Aorta (tissue), 5 donors: ENCODE measurements around the gene CLMN. TPM values are rescaled to one million over a fixed set of nuclear protein-coding genes. Genes with fewer than 3 reads are reported as not detected.

Experiments
- ATAC-seq: fragments of 200-7000 bp; cut with Tn5 transposase; one replicate; pipeline ENCODE4 v1.9.1; 2022; ENCODE audit warnings: moderate library complexity; ENCODE audit not compliant: low FRiP score
- DNase-seq, 2 donors: peaks; one replicate each; pipeline ENCODE4 v3.0.0-alpha.2; 2020
- H3K27ac ChIP-seq, 2 donors: one replicate each; pipeline ENCODE4 v1.5.1; 2013; ENCODE audit warnings: low read length in 2 of 2, mild to moderate bottlenecking in 2 of 2, moderate library complexity in 2 of 2, control low read depth in 1 of 2, inconsistent platforms in 1 of 2, low read depth in 1 of 2
- H3K27me3 ChIP-seq, 2 donors: one replicate each; pipeline ENCODE4 v1.6.1; 2013; ENCODE audit warnings: control low read depth in 1 of 2, low read length in 1 of 2, mild to moderate bottlenecking in 1 of 2, moderate library complexity in 1 of 2; ENCODE audit not compliant: insufficient read depth in 2 of 2, control insufficient read depth in 1 of 2
- H3K36me3 ChIP-seq, 2 donors: one replicate each; pipeline ENCODE4 v1.6.1; 2013; ENCODE audit warnings: control low read depth in 1 of 2, low read length in 1 of 2, mild to moderate bottlenecking in 1 of 2; ENCODE audit not compliant: insufficient read depth in 2 of 2, control insufficient read depth in 1 of 2
- H3K4me1 ChIP-seq, 2 donors: one replicate each; pipeline ENCODE4 v1.6.1; 2013; ENCODE audit warnings: low read length in 2 of 2, control low read depth in 1 of 2, mild to moderate bottlenecking in 1 of 2, moderate library complexity in 1 of 2; ENCODE audit not compliant: insufficient read depth in 2 of 2, control insufficient read depth in 1 of 2
- H3K4me3 ChIP-seq, 2 donors: one replicate each; pipeline ENCODE4 v1.5.1; 2013; ENCODE audit warnings: low read length in 2 of 2, control low read depth in 1 of 2, mild to moderate bottlenecking in 1 of 2
- H3K9me3 ChIP-seq: one replicate; pipeline ENCODE4 v1.6.1; 2013; ENCODE audit warnings: mild to moderate bottlenecking, low read length; ENCODE audit not compliant: control insufficient read depth
- WGBS, 2 donors: extraction: QIAGEN DNeasy Blood & Tissue Kit; methylation state at CpG; one replicate each; pipeline ENCODE4 v1.1.7; 2013; 5-methylcytosine and 5-hydroxymethylcytosine counted together
- intact Hi-C, 2 donors: fragments of 100-400 bp; cut with DNase I; formaldehyde crosslinking; loops; one replicate each; pipeline versions ENCODE4 v1.14.2 to v1.15.0; 2022
- polyA plus RNA-seq, 2 donors: library from polyadenylated mRNA; stranded (reverse); fragments of 200-250 nt; gene quantifications; one replicate each; pipeline ENCODE4 v1.2.3, GENCODE V29; 2013
- total RNA-seq, 2 donors: library from RNA; stranded (reverse); fragmentation: NEBNext Ultra II Directional; extraction: Animal tissue kit (Norgen Biotek cat#: 25700); gene quantifications; one replicate each; pipeline ENCODE4 v1.2.1, GENCODE V29; 2021
- donor health status: healthy with polysubstance abuse.
- donor health status: Bipolar disorder and iron deficiency.
- donor health status: DM: no; HTN: no; CAD: no.
- donor health status: DM: no; HTN: no; CAD: no.
- donor health status: DM: yes; HTN: yes; CAD: no.

The CLMN gene
- total and polyA plus RNA-seq, 4 donors, result 3.9 to 18.3 (median 11.0) TPM

DNA sequence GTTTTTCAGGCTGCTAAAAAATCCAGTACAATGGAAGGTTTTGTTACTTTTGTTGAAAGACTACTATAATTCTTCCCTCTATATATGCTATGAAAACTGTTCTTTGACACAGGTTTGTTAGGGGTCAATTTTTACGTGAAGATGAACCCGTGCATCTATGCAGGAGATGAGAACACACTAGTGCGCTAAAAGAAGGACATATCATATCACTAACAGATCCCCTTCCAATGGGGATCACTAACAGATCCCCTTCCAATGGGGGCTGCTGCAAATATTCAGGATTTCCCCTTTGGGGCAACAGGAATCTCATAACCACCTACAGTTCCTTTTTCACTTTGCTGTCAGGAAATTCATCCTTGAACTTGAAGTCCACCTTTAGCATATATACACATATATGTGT, 75.1 kb downstream of the CLMN start:
- H3K27me3 ChIP-seq, result no peaks in the 10 kb centered on the region
- H3K4me1 ChIP-seq, result no peaks in the 10 kb centered on the region
- no peaks in the 10 kb centered on the region for H3K9me3 ChIP-seq
- intact Hi-C loops, result no loop called here
- H3K27ac ChIP-seq, result no peak overlapping the region
- ATAC-seq (no peak), DNase-seq (no peak)
- 90 to 92% methylated on average over 3 of the region's 3 CpGs for whole genome bisulfite sequencing, 2 donors
- H3K4me3 ChIP-seq, result no peak overlapping the region
- no peaks in the 10 kb centered on the region for H3K36me3 ChIP-seq

DNA sequence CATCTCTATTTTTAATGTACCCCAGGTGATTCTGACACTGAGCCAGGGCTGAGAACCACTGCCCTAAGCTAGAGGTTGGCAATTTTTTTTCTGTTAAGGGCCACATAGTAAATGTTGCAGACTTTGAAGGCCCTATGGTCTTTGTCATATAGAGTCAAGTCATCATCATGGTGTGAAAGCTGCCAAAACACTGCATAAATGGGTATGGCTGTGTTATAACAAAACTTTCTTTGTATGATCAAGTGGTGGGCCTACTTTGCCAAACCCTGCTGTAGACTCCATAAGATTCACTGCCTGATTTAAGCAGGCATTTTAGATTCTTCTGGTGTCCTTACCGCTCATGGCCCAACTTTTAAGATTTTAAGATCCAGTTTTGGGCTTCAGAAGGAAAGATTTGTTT, 76.8 kb downstream of the CLMN start:
- no peak overlapping the region for H3K27ac ChIP-seq
- intact Hi-C loops, result no loop called here
- no peak for ATAC-seq
- H3K4me3 ChIP-seq, result no peak overlapping the region
- no peak for DNase-seq
- no peaks in the 10 kb centered on the region for H3K9me3 ChIP-seq
- 95 to 96% methylated on average over 1 of the region's 1 CpG for WGBS, 2 donors
- H3K36me3 ChIP-seq, result no peaks in the 10 kb centered on the region
- H3K27me3 ChIP-seq, result no peaks in the 10 kb centered on the region
- no peaks in the 10 kb centered on the region for H3K4me1 ChIP-seq

DNA sequence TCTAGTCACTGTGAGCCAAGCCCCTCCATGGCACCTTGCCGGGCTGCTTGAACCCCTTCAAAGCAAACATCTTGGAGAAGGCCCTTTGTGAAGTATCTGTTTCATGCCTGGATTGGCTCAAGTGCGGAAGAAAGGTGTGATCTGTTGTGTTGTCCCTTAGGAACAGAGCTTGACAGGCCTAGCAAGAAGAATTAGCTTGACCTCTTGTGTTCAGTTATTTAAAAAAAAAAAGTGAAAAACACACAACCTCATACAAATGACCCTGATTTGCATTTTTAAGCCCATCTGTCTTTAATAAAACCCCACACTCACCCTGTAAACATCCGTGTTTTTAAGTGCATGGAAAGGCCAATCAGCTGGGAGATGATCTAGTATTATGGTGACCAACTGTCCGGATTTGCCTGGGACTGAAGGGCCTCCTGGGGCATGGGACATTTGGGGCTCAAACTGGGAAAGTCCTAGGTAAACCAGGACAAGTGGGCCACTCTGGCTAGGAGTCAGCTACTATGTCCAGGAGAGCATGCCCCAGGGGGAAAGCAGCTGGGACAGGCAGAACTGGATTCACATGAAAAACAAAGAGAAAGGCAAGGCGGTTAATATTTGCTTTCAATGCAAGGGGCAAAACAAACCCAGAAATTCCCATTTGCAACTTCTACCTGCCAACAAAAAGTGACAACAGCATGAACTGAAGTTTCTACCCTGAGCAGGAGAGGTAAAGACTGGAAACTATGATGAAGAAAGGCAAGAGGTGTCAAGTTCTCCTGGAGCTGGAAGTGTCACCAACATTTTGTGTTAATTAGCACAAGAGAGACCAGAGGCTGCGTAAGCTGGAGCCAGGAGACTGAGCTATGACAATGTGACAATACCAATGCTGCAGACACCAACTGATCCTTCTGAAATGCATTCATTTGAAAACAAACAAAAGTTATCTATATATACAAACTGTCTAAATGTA, 78.6 kb downstream of the CLMN start:
- no peak overlapping the region for H3K4me3 ChIP-seq
- H3K27me3 ChIP-seq, result no peaks in the 10 kb centered on the region
- H3K4me1 ChIP-seq, result no peaks in the 10 kb centered on the region
- no peak overlapping the region for H3K27ac ChIP-seq
- 84 to 87% methylated on average over 6 of the region's 6 CpGs for WGBS, 2 donors
- intact Hi-C loops, result no loop called here
- DNase-seq (no peak), ATAC-seq (no peak)
- H3K36me3 ChIP-seq, result no peaks in the 10 kb centered on the region
- no peaks in the 10 kb centered on the region for H3K9me3 ChIP-seq

DNA sequence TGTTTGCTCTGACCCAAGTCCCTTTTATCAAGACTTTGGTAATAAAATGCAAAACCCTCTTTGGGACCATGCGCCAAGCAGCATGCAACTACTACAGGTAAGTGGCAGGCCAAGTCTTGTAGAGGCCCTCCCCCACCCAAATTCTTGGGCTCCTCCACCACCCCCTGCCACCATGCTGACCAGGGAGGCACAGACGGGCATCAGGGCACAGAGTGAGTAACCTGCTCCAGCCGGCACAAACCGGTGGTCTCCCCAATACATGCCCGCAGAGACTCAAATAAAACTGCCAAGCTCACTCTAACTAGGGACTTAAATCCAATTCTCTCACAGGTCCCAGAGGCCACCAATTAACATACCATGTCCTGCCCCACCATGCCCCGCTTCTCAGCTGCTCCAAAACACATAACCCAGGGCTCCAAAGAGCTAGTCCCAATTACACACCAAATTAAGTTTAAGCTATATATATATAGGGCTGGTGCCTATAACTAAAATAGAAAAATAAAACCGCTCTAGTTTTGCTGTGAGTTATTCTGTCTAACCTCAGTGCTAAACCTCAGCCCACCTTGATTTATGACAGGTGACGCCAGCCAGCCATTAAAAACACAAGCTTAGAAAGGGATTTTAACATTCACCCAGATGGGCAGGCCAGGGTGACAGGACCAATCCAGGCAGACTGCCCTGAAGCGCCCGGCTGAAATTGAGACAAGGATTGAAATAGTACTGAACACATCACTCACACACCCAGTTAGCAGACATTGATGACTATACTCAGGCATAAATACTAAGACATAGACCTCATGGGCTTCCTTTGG, 81.0 kb downstream of the CLMN start:
- intact Hi-C loops, result no loop called here
- Histone ChIP-seq H3K27ac (no peak overlapping the region), H3K9me3 (no peaks in the 10 kb centered on the region), H3K27me3 (no peaks in the 10 kb centered on the region), H3K36me3 (no peaks in the 10 kb centered on the region), H3K4me3 (no peak overlapping the region), H3K4me1 (no peaks in the 10 kb centered on the region)
- no peak for DNase-seq
- WGBS, 2 donors, result 91 to 93% methylated on average over 10 of the region's 10 CpGs
- no peak for ATAC-seq

DNA sequence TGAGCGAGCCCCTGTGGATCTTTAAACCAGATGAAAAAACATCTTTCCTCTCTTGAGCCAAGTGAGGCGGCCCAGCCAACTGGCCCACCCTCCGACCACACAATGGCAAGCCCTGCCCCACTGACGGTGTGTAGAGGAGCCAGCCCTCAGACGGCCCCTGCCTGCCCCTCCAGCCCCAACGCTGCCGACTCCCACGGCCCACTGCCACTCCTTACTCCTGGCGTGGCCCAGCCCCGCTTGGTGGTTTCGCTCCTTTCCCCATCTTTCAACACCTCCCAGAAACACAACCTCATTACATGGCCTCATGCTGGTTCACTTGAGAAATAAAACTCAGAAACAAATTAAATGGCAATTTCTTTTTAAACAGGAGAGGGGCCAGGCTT, 81.8 kb downstream of the CLMN start:
- Histone ChIP-seq H3K9me3 (no peaks in the 10 kb centered on the region), H3K4me3 (no peak overlapping the region), H3K36me3 (no peaks in the 10 kb centered on the region), H3K27me3 (no peaks in the 10 kb centered on the region), H3K4me1 (no peaks in the 10 kb centered on the region), H3K27ac (no peak overlapping the region)
- ATAC-seq (no peak), DNase-seq (no peak)
- 71 to 79% methylated on average over 11 of the region's 11 CpGs for WGBS, 2 donors
- intact Hi-C loops, result no loop called here

DNA sequence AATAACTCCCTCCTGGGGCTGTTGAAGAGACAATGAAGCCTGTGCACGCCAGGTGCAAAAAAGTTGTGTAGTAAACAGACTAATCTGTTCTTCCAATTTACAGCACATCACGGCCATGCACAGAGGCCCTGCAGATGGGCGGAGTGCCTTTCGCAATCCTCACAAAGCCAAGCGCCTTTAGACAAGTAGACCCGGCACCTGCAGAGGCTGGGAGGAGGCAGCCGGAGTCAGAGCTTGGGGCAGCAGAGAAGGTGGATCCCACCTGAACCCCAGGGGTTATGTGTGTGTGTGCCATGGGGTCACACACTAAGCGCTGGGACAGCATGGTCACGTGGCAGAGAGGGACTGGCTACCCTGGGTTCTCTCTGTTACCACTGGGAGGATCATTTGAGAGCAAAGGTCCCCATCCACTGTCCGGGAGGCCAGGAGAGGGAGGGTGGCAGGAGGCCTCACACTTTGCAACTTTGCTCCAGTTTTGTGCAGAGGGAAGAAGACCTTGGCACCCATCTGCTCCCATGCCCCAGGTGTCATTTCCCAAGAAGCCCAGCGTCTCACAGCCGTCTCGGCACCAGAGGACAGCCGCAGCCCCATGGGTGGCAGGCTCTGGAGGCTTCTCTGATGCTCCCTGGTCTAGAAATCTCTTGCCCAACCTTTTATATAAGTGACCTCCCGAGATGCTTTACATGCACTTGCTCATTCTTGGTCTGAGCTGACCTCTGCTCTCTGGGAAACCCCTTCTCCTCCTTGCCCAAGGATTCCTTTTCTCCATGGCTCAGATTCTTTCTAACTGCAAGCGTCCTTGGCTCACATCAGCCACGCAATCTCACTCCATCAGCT, 82.4 kb downstream of the CLMN start:
- no peaks in the 10 kb centered on the region for H3K27me3 ChIP-seq
- no peak for ATAC-seq
- H3K4me3 ChIP-seq, result no peak overlapping the region
- H3K27ac ChIP-seq, result no peak overlapping the region
- intact Hi-C loops, result no loop called here
- no peaks in the 10 kb centered on the region for H3K36me3 ChIP-seq
- H3K4me1 ChIP-seq, result no peaks in the 10 kb centered on the region
- no peak for DNase-seq
- H3K9me3 ChIP-seq, result no peaks in the 10 kb centered on the region
- 94% methylated on average over 17 of the region's 17 CpGs for WGBS, 2 donors

DNA sequence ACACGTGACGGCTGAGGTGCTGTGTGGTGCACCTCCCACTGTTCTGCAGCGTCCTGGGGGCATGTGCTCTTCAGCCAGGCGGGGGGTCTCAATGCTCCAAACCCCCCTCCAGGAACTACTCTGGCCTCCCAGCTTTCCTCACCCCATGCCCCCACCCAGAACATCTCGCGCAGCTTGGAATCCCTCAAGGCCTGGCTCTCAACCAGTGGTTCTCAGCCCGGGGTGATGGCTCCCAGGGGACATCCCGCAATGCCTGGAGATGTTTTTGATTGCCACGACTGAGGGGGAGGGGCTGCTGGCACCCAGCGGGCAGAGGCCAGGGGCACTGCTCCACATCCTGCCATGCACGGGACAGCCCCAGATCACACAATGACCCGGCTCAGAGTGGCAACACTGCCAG, 83.5 kb downstream of the CLMN start:
- no peak for DNase-seq
- ATAC-seq, result no peak
- no peak overlapping the region for H3K27ac ChIP-seq
- no peaks in the 10 kb centered on the region for H3K9me3 ChIP-seq
- no peaks in the 10 kb centered on the region for H3K27me3 ChIP-seq
- 31 to 41% methylated on average over 12 of the region's 12 CpGs for WGBS, 2 donors
- intact Hi-C loops, result no loop called here
- H3K4me1 ChIP-seq, result no peaks in the 10 kb centered on the region
- no peaks in the 10 kb centered on the region for H3K36me3 ChIP-seq
- no peak overlapping the region for H3K4me3 ChIP-seq

DNA sequence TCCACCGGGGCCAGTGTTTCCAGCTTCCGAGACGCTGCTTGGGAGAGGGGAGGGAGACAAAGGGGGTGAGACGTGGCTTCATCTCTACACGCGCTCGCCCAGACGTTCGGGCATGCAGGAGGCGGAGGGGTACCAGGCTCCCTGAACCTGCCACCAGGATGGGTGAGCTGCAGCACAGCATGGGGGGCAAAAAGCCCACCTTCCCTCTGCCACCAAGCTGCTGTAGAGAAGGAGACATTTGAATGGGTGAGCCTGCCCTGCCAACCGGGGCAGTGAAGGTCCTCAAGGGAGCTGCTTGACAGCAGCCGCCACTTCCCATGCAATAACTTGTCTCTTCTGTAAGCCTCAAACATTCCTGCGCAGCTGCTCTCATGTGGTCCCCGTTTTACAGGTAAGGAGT, 83.9 kb downstream of the CLMN start:
- Histone ChIP-seq H3K4me1 (no peaks in the 10 kb centered on the region), H3K4me3 (no peak overlapping the region), H3K9me3 (no peaks in the 10 kb centered on the region), H3K27ac (no peak overlapping the region), H3K27me3 (no peaks in the 10 kb centered on the region), H3K36me3 (no peaks in the 10 kb centered on the region)
- DNase-seq, result no peak
- no peak for ATAC-seq
- intact Hi-C loops, result no loop called here
- WGBS, 2 donors, result 90 to 92% methylated on average over 14 of the region's 14 CpGs
